HG03066 (cell line): ENCODE results near the gene OTOP2.

Source experiments
- ATAC-seq: cut with Tn5 transposase; IDR thresholded peaks from one replicate; pipeline ENCODE4 v1.9.1; 2021; ENCODE audit warnings: low read depth; ENCODE audit not compliant: unreplicated experiment

Gene OTOP2, protein sequence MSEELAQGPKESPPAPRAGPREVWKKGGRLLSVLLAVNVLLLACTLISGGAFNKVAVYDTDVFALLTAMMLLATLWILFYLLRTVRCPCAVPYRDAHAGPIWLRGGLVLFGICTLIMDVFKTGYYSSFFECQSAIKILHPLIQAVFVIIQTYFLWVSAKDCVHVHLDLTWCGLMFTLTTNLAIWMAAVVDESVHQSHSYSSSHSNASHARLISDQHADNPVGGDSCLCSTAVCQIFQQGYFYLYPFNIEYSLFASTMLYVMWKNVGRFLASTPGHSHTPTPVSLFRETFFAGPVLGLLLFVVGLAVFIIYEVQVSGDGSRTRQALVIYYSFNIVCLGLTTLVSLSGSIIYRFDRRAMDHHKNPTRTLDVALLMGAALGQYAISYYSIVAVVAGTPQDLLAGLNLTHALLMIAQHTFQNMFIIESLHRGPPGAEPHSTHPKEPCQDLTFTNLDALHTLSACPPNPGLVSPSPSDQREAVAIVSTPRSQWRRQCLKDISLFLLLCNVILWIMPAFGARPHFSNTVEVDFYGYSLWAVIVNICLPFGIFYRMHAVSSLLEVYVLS

DNA sequence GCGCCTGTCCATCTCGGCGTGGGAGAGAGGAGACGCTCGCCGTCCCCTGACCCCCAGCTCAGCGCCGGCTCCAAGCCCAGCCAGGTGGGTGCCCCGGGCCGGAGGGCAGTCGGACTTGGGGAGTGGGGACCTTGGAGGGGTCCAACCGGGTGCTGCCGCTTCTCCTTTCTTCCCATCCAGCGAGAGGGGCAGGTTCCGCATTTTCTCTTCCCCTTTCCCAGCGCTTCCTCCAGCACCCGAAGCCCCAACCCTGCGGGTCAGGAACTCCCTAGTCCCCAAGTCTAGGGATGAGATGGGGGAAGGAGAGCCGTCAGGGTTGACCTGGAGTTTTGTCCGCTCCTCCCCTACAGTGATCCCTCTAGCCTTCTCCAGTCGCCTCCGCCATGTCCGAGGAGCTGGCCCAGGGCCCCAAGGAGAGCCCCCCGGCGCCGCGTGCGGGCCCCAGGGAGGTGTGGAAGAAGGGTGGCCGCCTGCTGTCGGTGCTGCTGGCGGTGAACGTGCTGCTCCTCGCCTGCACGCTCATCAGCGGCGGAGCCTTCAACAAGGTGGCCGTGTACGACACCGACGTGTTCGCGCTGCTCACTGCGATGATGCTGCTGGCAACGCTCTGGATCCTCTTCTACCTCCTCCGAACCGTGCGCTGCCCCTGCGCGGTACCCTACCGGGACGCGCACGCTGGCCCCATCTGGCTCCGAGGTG is at the start of gene OTOP2:
OTOP2 (plus strand) TSS at position 24 of the 699 bp plus-strand sequence; CDS start at position 384, 360 bp downstream.
- no peak for ATAC-seq

DNA sequence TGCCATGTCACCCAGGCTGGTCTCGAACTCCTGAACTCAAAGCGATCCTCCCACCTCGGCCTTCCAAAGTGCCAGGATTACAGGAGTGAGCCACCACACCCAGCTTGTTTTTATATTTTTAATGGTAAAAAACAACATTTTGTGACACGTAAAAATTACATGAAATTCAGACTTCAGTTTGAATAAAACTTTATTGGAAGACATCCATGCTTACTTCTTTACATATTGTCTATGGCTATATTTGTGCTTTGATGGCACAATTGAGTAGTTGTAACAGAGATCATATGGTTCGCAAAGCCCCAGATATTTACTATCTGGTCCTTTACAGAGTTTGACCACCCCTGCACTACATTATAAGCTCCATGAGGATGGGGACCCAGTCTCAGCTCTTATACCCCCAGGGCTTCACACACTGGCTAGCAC is 49.4 kb upstream of the OTOP2 start:
- ATAC-seq = no peak

DNA sequence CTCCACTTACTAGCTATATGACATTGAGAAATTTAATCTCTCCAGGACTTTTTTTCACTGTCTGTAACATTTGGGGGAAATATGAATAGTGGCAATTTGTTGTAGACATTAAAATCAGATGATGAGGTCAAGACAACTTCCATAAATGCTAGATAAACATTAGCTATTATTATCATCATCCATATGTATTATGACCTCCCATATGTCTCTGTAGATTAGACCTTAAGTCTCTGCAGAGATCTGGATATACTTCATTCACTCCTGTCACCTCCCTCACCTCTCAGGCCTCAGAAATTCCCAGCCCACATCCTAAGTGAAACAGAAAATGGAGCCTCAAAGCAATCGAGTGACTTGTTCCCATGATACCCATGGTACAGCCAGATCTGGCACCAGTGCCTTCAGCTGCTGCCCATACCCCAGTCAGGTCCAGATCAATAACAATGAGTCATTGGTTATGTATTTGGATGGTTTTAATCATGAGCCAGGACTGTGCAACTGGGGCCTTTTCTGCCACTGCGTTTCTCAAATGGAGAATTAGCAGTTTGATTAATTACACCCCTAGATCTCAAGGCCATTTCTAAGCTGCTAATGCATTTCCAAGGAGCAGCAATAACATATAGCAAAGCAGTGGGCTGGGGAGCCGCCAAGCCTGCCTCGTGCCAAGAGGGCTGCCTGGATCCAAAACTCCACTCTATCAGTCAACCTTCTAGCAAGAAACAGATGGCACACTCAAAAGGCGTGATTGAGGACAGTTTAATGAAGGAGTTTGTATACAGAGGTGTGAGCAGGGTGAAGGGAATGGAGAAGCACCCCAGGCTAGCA is 48.7 kb upstream of the OTOP2 start:
- ATAC-seq = no peak

DNA sequence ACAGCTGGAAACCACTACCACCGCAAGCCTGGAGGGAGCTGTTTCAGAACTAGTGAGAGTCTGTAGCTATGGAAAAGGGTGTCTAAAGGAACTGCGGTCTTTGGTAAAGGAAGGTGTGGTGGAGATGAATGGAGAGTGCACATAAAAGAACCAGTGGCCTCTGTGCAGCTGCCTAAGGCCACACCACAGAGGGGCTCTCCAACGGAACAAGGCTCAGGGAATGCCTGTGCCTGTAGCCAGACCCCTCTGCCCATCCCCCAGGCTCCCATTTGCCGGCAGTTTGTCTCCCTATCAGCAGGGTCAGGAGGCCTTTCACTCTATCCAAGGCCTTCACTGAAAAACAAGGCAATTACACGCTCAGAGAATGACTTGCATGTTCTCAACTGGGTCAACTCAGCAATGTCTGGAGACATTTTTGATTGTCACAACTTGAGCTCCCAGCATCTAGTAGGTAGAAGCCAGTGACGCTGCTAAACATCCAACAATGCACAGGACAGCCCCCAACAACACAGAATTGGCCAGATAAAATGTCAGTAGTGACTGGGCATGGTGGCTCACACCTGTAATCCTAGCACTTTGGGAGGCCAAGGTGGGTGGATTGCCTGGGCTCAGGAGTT is 48.0 kb upstream of the OTOP2 start:
- no peak for ATAC-seq

DNA sequence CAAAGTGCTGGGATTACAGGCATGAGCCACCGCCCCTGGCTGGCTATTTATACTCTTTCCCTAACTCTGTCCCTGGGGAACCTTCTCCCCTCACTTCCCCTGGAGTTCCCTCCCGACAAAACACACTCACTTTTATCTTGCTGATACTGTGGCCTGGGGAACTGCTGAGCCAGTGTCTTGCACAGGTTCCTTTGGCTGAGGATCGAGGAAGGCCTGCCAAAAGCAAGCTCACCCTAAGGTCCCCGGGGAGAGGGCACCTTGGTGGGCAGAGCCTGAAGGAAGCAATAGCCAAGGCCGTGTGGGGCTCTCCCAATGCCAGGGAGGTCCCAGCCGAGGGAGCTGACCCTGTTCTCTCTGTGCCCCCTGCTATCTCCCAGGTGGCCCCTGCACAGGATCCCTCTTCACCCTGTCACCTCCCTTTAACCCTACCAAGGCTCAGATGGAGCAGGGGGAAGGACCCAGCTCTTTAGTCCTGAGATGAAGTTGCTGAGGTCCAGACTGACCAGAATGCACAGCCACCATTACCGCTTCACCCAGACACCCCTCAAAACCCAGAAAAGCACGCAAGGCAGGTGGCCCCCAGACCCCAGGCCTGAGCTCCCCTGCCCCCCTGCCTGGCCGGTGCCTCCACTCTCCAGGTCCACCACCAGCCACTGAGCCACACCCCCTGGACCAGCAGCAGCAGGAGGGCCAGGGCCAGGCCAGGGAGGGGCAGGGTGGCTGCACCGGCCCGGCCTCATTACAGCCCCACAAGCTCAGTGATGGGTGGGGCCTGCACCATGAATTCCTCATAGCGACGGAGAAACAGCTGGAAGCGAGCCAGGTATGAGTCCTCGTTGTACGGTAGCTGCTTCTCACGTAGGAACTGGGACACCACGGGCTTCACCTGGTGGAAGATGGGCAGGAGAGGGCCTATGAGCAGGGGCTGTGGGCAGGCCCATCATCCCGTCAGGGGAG is 46.2 kb upstream of the OTOP2 start:
- ATAC-seq = no peak

DNA sequence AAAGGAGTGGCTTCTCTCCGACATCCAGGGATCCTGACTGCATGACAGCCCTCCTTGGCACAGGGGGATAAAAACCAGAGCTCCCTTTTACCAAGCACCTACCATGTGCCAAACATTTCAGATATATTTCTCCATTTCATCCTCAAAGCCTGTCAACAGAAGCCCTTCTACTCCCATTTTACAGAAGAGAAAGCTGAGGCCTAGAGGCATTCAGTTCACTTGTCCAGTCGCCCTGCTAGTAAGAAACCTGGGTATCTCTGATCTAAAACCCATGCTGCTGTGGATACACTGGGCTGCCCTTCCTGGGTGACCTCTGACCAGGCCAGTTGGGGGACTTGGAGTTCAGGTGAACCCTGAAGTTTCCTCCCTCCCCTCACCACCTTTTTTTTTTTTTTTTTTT is 45.4 kb upstream of the OTOP2 start:
- ATAC-seq = no peak

DNA sequence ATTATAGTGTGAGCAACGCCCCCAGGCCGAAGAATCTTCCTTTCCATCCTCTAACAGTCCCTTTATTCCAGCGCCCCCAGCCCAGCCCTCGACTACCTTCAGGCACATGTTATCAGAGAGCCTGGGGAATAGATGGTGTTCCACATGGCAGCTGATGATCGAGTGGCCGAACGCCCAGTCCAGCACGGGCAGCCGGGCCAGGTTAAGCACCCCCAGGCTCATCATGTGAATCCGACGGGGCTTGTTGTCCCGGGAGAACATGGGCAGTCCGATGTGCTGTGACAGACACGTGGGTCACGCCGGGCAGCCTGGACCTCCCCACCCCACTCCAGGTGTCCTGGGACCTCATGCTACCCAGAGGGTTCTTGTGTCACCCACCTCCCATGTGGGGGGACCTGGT is 44.8 kb upstream of the OTOP2 start:
- ATAC-seq = no peak

DNA sequence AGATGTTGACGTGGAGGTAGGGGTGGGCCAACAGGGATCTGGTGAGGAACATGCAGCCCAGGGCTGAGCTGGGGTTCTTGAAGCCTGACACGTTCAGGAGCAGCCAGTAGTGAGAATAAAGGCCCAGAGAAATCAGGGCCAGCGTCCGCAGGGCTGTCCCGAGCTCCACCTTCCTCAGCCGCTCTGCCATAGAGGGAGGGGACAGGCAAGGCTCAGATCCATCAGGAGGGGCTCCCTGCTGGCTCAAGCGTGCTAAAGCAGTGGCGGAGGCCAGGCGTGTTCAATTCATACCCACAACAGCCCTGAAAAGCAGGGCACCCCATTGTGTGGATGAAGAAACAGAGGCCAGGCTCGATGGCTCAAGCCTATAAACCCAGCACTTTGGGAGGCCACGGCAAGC is 43.0 kb upstream of the OTOP2 start:
- ATAC-seq = no peak

DNA sequence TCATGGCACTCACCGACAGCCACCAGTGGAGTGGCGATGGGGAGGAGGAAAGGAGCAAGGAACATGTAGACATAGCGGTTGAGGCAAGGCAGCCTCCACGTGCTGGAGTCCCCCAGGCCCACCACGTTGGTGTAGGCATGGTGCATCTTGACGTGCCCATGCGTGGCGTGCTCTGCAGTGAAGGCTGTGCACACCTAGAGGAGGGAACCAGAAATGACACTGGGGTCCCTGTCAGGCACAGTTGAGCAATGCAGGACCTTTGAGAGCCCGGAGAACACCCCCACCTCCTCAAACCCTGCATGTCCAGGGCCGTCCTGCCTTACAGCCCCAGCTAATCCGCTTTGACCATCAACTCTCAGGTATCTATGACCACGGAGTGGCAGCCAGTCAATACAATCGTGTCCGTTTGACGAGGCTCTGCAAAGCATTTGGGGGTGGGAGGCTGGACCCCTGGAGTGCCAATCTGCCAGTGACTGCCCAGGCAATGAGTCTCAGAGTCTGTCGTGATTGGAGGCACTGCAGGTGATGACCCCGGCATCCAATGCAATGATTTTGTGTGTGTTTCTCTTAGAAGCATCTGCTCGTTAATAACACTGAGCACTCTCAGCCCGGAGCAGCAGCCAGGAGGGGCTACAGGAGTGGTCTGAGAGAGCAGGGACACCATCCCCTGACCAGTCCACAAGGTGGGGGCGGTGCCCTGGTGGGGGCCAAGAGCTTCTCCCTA is 41.4 kb upstream of the OTOP2 start:
- no peak for ATAC-seq

DNA sequence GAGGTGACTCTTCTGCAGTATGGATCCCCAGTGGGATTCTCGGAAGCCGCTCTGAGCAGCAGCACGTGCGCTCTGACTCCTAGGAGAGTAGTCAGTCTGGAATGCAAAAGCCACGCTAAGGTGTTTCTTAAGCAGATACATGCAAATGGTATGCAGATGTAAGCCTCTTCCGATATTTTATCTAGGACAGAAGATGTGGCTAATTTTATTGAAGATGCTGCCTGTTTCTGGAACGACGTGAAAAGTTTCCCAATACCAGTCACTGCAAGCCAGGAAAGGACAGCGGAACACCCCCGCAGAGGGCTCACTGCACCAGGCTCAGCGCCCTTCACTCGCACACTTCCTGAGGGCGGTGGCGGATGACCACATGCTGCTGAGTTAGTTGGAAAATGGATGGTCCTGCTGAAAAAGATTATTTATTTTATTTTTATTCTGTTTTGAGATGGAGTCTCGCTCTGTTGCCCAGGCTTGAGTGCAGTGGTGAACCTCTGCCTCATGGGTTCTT is 40.8 kb upstream of the OTOP2 start:
- no peak for ATAC-seq

DNA sequence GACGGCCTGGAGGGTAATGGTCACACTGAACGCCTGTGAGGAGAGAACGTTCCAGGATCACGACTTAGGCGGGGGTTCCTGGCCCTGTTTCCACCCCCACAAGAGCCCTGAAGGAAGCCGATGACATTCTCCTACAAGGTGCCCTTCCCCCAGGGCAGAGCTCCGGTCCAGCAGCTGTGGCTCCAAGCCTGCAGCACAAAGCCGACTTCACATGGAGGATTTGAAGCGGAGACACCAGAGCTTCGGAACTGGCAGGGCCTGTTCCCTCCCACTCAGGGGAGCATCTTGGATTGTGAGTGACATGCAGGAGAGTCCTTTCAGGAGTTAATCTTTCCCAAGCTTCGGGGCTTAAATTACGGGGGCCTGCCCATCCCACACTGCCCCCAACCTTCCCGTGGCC is 35.6 kb upstream of the OTOP2 start:
- ATAC-seq = no peak

DNA sequence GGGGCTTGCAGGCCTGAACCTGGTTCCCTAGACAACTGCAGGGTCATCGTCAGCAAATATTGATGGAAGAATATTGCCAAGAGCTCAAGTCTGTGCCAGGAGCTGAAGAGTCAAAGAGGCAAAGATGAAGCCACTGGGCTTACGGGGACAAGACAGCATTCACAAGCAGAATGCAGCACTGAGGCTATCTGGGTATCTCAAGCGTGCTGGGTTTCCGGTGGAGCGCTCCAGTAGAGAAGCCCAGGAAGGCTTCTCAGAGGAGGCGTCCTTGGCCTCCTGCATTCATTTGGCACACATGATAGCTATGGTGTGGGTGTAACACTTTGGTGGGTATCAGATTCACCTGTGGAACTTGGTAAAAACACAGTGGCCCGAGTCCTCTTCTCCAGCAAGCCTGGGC is 33.5 kb upstream of the OTOP2 start:
- ATAC-seq = no peak

DNA sequence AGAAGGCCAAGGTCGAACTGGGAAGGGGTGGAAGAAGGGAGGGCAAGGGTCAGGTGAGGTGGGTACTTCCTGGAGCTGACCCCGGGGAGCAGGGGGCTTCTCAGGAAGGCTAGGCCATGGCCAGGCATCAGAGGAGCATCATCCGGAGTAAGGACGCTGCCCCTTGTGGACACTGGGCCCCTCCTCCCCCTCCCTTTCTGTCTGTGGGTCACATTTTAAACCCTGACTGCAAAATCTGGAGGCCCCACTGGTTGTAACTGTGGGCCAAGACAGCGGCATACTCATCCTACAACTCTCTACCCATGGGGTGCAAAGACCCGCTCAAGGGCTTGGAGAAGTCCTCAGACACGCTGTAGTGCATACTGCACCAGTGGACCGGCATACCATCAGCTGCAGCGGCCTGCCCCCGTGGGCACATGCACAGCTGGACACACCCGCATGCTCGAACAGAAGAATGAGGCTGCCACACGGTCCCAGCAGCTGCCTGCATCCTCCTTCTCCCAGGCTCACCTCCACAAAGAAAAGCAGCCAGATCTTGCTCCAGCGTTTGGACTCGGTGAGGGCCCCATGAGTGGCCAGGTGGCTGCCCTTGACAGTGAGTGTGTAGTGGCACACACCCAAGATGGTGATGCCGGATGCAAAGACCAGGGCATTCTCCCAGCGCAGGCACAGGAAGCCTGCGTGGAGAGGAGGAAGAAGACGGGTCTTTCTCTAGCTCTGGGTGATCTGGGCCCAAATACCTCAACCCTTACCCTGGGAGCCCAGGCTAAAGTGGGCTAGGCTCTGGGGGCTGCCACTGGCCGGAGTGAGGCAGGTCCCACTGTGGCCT is 31.8 kb upstream of the OTOP2 start:
- no peak for ATAC-seq

DNA sequence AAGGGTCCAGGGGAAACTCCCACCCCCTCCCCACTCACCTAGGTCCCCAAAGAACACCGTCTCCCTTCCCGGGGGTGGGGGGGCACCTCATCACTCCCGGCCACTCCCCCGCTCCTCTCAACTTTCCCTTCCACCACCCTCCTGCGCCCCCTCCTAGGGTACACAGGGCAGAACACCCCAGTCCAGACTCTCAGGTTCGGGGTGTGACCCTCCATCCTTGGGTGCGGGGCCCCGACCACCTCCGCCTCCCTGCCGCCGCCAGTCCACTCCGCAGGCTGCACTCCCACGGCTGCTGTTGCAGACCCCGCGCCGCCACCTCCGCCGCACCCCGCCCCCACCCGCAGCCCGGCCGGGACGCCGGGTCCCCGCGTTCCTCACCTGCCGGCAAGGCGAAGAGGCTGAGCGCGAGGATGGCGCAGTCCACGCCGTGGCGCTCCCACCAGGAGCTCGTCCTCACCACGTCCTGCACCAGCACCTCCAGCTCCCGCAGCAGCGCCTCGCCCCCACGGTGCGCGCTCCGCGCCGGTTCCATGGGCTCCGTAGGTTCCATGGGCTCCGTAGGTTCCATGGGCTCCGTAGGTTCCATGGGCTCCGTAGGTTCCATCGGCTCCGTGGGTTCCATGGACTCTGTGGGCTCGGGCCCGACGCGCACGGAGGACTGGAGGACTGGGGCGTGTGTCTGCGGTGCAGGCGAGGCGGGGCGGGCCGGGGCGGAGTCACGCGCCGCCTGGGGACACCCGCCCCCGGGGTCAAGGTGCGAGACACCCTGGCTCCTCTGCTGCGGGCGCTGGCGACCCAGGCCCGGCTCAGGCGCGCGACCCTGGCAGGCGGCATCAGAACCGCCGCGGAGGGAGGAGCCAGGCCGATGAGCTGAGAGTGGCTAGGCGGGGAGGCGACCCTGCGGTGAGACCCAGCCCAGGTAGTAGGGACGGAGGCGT is 30.8 kb upstream of the OTOP2 start, which contains the start of gene FADS6:
FADS6 (minus strand) TSS at position 660 of the 938 bp plus-strand sequence; CDS start at position 622, 38 bp downstream.
- ATAC-seq = no peak

DNA sequence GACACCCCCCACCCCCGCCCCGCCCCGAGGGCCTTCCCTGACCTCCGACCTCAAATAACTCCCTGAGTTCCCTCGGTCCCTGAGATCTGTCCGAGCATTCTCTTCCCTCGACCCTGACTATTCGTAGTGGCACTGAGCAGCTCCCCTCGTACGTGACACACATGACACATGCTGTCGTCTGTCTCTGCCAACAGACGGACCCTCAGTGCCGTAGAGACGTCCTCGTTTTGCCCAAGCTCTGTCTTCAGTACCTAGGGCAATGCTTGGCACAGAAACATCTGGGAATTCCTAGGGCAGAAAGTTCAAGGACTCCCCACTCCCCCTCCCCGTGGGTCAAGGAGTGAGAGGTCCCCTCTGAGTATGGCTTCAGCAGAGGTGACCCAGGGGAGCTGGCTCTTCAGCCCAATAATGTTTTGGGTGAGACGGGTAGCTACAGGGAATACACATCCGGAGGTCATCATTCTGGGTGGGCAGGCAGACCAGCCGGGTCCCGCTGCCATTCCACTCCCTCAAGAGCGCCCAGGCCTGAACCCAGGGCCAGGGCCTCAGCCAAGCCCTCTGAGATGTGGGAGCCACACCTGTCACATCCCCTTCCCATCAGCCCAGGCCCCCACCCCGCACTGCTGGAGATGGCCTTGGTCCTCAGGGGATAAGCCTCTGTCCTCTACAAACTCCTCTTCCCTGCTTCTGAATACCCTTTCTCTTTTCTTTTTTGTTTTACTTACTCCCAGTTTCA is 30.0 kb upstream of the OTOP2 start:
- no peak for ATAC-seq
